GM21526 (cell line): ENCODE data around the gene SLC5A11.

Experiments used
- ATAC-seq: cut with Tn5 transposase; IDR thresholded peaks from one replicate; pipeline ENCODE4 v1.9.1; 2021; ENCODE audit warnings: moderate library complexity; ENCODE audit not compliant: unreplicated experiment, low FRiP score

The SLC5A11 gene

GRCh38 chr16:24915019-24915418 lies 69.3 kb downstream of the SLC5A11 start:
- no peak for ATAC-seq

DNA sequence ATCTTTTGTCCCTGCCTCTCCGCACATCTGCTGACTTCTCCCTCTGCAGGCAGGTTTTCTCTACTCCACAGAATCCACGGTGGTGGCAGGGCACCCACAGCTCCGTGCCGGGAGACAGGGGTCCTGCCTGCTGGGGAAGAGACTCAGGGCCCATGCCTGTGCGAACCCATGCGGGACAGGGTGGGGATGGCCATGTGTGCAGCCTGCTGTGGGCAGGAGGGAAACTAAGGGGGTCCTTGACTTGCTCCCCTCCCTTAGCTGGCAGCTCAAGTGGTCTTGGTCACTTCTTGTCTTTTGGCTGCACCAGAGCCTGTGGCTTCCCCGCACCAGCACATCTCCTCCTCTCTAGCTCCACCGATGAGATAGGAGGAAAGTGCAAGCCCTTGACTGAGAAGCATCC lies 69.8 kb downstream of the SLC5A11 start:
- no peak for ATAC-seq

DNA sequence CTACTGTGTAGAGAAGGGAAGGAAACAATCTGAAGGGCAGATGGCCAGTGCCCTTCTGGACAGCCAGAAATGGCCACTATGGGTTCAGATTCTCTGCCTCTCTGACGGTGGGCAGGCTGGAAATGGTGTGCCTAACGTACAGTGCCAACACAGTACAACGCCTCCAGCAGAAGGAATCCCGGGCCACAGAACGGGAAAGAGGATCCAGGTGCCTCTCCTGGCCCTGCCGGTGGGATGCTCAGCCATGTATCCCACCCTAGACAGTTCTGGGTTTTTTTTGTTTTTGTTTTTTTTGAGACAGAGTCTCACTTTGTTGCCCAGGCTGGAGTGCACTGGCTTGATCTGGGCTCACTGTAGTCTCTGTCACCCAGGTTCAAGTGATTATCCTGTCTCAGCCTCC lies 71.5 kb downstream of the SLC5A11 start:
- no peak for ATAC-seq

DNA sequence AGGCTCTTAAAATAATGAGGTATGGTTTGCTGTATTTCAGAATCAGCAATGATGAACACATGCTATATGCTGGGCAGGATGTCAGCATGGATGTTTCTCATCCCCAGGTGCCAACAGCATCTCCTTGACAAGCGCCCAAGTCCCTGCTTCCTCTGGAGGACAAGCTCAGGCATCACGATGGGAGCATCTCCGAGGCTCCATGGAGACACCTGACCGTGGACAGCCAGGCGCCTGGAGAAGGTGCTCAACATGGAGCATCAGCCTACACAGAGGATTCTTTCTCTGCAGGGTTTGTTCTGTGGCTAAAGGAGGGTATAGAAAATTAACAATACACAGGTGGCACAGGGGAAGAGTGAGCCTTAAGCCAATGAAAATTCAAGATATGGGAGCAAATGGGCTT lies 72.1 kb downstream of the SLC5A11 start:
- ATAC-seq = no peak

DNA sequence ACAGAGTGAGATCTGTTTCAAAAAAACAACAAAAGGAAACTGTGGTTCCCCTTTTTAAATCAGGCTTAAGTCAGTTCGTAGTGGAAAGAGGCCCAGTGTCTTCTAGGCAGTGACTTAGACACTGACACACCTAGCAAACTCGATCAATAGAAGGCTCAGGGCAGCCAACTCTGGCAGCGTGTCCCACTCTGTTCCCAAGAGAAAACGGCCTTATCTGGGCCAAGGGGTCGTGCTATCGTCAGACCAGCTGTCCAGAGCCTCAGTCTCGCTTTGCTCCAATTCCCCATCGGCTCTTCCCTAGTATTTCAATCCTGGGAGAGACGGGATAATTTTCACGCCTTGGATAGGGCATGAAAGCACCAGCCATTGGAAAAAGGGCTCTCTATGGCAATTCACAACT lies 72.9 kb downstream of the SLC5A11 start:
- no peak for ATAC-seq

DNA sequence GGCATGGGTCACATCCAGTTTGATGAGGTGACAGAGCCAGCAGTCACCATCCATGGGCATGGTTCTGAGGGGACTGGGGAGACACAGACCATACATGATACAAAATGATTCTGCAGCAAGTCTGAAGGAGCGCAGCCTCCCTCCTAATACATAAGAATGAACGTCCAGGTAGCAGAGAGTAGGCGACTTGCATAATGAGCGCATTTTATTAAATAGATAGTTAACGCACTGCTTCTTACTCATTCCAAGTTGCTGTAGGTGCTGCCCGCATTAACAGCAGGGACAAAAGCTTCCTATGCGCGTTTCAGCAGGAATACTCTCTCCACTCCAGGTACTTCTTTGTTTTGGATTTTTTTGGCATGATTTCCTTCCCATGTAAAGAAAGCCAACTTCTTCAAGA lies 73.8 kb downstream of the SLC5A11 start:
- ATAC-seq = no peak

GRCh38 chr16:24920568-24920967 lies 74.8 kb downstream of the SLC5A11 start:
- ATAC-seq = no peak

DNA sequence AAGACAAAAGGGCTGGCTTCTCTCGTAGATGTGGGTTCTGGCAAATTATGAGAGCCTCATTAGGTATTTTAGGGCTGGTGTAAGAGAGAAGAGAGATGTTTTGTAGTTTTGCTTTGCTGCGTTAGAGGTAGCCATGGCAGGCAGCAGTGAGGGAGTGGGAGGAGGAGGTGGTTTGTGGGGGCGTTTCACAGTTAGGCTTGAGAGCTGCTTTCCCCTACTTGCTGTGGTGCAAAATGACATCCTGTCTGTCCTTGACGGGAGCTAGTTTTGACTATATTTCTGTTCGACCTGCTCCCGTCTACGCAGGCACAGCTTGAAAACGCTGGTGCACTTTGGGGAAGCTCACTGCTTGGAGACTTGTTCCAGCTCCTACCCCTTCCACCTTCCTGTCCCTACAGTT lies 75.5 kb downstream of the SLC5A11 start:
- ATAC-seq = no peak

DNA sequence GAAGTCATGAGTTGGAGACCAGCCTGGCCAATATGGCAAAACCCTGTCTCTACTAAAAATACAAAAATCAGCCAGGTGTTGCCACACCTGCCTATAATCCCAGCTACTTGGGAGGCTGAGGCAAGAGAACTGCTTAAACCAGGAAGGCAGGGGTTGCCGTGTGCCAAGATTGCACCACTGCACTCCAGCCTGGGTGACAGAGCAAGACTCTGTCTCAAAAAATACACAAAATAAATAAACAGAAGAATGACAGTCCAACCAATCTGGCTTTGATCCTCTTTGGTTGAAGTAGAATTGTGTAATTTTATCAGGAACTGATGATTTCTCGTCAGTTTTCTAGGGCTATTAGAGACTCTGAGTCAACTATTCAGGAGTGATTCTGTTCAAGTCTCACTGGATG lies 79.4 kb downstream of the SLC5A11 start:
- ATAC-seq = no peak

- ATAC-seq = no peak
Measured at GRCh38 chr16:24929409-24929808, 83.6 kb downstream of the SLC5A11 start.

GRCh38 chr16:24930440-24930839 lies 84.7 kb downstream of the SLC5A11 start:
- ATAC-seq = no peak

GRCh38 chr16:24931091-24931490 lies 85.3 kb downstream of the SLC5A11 start:
- no peak for ATAC-seq

- ATAC-seq = no peak
Measured at GRCh38 chr16:24935336-24935735, 89.6 kb downstream of the SLC5A11 start.

DNA sequence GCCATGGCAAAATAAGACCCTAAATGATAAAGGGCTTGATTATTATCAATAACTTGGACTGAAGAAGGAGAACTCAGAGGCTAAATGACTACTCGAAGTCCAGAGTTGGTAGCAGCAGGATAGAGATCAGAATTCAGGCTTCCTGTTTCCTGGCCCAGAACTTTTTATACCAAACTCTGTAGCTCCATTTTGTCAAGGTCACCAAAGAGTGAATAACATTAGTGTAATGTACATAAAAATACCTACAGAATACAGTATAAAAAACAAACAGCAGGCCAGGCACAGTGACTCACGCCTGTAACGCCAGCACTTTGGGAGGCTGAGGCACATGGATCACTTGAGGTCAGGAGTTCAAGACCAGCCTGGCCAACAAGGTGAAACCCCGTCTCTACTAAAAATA lies 90.4 kb downstream of the SLC5A11 start:
- ATAC-seq = no peak

DNA sequence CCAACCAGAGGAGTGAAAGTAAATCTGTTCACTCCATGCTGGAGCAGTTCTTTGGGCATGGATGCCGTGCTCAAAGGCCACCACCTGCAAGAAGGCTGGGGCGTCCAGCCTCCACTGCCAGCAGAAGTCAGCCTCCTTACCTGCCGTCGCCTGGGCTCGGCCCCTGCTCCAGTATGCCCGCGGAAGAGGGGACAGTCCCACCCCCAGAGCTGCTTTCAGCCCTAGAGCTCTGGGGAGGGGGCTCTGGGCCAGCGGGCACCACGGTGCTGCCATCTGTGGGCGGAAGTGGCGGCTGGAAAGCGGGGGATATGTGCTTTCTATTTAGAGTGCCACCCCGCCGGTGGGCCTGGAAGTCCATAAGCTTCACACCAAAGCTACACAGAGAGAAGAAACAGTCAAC lies 93.5 kb downstream of the SLC5A11 start:
- ATAC-seq = no peak

- ATAC-seq = no peak
Measured at GRCh38 chr16:24939738-24940137, 94.0 kb downstream of the SLC5A11 start.

- ATAC-seq = no peak
Measured at GRCh38 chr16:24943471-24943870, 97.7 kb downstream of the SLC5A11 start.

DNA sequence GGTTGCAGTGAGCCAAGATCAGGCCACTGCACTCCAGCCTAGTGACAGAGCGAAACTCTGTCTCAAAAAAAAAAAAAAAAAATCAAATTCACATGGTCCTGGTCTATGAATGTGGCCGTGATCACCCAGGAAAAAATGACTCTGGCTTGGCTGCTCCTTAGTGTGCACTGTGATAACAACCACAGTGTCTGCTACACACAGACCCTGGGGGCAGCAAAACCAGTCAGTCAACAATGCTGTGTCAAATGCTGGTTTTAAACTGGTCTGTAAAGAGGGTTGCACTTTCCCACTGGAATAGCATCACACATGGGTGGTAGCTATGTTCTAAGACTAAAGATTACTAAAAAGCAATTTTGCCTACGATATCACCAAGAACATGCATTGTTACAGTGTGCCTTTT lies 98.4 kb downstream of the SLC5A11 start:
- no peak for ATAC-seq

DNA sequence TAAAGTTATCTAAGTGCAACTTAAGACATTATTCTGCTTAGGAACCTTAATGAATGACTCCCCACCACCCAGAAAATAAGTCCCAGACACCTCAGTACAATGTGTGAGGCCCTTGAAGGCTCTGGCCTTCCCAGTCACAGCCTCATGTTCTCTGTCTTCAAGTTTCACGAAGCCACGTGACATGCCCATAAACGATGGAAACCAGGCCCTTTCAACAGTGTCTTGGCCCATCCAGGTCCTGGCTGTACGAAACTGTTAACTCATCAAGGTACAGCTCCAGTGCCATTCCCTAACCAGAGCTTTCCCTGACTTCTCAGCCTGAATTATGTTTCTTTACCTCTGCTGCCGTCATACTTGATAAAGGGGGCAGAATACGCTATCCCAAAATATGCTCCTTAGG lies 100.4 kb downstream of the SLC5A11 start:
- no peak for ATAC-seq

- no peak for ATAC-seq
Measured at GRCh38 chr16:24950275-24950674, 104.5 kb downstream of the SLC5A11 start.

DNA sequence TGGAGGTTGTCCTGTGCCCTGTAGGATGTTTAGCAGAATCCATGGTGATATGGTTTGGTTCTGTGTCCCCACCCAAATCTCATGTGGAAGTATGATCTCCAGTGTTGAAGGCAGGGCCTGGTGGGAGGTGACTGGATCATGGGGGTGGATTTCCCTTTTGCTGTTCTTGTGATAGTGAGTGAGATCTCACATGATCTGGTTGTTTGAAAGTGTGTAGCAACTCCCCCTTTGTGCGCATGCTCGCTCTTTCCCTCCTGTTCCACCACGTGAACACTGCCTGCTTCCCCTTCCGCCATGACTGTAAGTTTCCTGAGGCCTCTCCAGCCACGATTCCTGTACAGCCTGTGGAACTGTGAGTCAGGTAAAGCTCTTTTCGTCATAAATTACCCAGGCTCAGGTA lies 107.5 kb downstream of the SLC5A11 start:
- ATAC-seq = no peak

DNA sequence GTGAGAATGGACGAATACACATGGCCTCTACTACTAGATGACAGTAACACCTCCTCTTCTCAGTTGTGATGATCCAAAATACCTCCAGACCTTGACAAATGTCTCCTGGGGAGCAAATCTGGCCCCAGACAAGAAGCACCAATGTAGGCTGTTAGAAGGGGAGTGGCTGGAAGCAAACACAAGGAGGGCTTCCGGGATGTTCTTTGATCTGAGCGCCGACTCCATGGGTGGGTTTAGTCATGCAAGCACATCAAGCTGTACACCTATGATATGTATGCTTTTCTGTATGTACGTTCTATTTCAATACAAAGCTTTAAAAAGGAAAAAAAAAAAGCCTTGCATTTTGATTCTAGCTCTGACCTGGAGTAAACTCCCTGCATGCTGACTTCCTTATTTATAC lies 108.0 kb downstream of the SLC5A11 start:
- ATAC-seq = no peak

DNA sequence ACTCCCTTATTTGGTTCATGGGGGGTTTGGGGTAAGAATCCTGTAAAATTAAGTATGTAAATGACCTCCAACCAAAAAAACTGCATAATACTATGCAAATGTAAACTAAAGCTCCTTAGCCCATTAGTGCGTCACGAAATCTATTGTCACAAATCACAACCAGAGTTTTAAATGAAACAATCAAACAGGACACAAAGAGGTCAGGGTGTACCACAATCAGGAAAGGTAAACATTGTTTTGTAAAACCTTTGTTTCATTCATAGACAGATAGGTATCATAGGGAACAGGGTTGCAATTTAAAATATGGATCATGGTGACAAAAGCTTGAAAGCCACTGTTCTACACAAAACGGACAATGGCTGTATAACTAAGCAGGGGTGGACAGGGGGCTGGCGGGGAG lies 108.4 kb downstream of the SLC5A11 start:
- ATAC-seq = no peak
